C4-2B (cell line): ENCODE results near the gene DPEP2NB.

ENCODE experiments used
- ZFX ChIP-seq: fragments of 450-650 bp; IDR thresholded peaks from 2 replicates; pipeline ENCODE4 v1.6.1; 2017
- TF ChIP-seq, protein P1 (sequence below): fragments of 450-650 bp; conservative IDR thresholded peaks from 2 replicates; pipeline ENCODE4 v1.5.1; 2017; ENCODE audit warnings: mild to moderate bottlenecking

DNA sequence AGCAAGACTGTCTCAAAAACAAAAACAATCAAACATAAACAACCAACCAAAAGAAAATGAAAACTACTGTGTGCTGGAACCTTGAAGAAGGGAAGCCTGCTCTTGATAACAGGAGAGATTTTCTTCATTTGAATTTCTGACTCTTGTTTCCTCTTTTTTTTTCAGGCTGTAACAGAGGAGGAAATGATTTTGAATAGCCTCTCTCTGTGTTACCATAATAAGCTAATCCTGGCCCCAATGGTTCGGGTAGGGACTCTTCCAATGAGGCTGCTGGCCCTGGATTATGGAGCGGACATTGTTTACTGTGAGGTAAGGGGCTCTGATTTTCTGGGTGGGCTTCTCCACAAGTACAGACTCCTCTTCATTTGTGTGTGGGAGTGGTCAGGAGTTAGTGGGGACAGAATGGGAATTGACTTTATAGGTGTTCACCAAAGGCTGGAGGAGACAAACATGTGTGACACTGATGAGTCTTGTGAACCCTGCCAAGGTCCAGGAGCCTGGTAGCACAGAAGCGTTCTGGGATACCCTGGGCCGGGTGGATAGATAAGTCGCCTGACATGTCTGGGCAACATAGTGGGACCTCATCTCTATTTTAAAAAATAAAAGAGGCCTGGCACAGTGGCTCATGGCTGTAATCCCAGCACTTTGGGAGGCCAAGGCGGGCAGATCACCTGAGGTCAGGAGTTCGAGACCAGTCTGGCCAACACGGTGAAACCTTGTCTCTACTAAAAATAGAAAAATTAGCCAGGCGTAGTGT, 22.3 kb upstream of the DPEP2NB start:
- TF ChIP-seq, protein P1, sequence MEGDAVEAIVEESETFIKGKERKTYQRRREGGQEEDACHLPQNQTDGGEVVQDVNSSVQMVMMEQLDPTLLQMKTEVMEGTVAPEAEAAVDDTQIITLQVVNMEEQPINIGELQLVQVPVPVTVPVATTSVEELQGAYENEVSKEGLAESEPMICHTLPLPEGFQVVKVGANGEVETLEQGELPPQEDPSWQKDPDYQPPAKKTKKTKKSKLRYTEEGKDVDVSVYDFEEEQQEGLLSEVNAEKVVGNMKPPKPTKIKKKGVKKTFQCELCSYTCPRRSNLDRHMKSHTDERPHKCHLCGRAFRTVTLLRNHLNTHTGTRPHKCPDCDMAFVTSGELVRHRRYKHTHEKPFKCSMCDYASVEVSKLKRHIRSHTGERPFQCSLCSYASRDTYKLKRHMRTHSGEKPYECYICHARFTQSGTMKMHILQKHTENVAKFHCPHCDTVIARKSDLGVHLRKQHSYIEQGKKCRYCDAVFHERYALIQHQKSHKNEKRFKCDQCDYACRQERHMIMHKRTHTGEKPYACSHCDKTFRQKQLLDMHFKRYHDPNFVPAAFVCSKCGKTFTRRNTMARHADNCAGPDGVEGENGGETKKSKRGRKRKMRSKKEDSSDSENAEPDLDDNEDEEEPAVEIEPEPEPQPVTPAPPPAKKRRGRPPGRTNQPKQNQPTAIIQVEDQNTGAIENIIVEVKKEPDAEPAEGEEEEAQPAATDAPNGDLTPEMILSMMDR: no peak
- TF ChIP-seq ZFX: no peak
